Ramos (cell line): ENCODE data around the gene CFLAR.

ENCODE experiments used
- in situ Hi-C: fragments of 300-500 bp; cut with MboI; formaldehyde crosslinking; loops from one replicate; pipeline ENCODE4 v1.14.3; 2022; ENCODE audit warnings: low sequenced_read_pairs; ENCODE audit not compliant: unreplicated experiment

Gene CFLAR

GRCh38 chr2:201203916-201204654 is 88.1 kb downstream of the CFLAR start:
- in situ Hi-C loops = no loop called here

DNA sequence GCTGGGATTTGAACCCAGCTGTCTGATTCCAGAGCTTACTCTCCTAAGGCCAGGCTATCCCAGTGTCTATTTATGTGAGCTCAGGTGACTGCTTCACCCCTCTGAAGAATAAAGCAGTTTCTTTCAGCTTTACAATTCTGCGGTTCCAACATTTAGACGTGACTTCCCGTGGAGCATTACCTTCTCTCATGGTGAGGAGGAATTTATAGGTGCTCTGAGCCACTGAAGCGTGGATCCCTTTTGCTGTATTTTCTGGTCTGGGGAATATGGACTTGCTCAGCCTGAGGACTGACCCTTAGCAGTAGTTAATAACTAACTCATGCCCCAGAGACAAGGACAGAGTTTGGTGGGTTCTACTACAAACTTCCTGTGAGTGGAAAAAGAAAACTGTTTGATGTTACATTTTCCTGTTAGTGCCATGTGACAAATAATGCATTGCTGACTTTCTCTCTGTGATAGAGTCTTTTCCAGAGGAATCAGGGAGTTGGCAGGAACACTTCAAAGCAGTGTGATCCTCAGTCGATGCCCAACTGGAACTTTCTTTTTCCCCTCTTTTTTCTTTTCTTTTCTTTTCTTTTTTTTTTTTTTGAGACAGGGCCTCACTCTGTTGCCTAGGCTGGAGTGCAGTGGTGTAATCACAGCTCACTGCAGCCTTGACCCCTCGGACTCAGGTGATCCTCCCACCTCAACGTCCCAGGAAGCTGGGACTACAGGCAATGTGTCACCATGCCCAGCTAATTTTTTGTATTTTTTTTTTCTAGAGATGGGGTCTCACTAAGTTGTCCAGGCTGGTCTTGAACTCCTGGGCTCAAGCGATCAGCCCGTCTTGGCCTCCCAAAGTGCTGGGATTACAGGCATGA is 88.9 kb downstream of the CFLAR start:
- in situ Hi-C loops = no loop called here

- in situ Hi-C loops = no loop called here
Observed at GRCh38 chr2:201205515-201205849, 89.5 kb downstream of the CFLAR start.

DNA sequence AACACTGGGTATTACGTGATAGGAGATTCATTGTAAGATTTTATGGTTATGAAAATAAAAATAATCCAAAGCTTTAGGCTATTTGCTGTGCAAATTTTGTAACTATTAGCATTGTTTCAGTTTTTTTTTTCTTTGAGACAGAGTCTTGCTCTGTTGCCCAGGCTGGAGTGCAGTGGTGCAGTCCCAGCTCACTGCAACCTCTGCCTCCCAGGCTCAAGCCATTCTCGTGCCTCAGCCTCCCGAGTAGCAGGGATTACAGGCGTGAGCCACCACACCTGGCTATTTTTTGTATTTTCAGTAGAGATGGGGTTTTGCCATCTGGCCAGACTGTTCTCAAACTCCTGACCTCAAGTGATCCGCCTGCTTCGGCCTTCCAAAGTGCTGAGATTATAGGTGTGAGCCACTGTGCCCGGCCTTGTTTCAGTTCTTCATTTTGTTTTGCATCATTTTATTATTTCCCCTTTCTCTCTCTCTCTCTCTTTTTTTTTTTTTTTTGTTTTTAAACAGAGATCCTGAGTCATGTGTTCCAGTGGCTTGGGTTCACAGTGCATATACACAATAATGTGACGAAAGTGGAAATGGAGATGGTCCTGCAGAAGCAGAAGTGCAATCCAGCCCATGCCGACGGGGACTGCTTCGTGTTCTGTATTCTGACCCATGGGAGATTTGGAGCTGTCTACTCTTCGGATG is 92.7 kb downstream of the CFLAR start:
- in situ Hi-C loops = no loop called here

DNA sequence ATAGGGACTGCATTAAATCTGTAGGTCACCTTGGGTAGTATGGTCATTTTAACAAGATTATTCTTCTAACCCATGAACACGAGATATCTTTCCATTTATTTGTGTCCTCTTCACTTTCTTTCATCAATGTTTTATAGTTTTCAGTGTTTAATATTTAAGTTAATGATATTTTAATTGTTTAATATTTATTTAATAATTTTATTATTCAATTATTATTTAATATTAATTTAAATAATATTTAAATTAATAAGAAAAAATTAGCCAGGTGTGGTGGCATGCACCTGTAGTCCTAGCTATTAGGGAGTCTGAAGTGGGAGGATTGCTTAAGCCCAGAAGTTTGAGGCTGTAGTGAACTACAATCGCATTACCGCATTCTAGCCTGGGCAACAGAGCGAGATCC is 100.0 kb downstream of the CFLAR start:
- in situ Hi-C loops = no loop called here

DNA sequence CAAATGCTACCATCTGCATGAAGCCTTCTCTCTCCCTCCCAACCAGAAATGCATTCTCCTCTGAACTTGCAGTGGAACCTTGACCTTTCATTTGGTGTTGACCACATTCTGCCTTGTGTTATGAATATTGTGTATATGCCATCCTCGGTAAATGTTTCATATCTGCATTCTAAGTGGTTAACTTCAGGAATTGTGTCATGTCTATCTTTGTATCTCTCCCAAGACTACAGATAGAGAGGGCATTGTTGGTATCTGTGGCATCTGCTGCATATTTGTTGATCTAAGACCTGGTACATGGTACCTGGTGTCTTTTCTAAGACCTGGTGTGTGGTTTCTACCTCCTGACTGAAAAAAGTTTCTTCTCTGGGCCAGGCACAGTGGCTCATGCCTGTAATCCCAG is 101.0 kb downstream of the CFLAR start:
- in situ Hi-C loops = no loop called here

GRCh38 chr2:201218780-201219179 is 102.8 kb downstream of the CFLAR start:
- in situ Hi-C loops = no loop called here

DNA sequence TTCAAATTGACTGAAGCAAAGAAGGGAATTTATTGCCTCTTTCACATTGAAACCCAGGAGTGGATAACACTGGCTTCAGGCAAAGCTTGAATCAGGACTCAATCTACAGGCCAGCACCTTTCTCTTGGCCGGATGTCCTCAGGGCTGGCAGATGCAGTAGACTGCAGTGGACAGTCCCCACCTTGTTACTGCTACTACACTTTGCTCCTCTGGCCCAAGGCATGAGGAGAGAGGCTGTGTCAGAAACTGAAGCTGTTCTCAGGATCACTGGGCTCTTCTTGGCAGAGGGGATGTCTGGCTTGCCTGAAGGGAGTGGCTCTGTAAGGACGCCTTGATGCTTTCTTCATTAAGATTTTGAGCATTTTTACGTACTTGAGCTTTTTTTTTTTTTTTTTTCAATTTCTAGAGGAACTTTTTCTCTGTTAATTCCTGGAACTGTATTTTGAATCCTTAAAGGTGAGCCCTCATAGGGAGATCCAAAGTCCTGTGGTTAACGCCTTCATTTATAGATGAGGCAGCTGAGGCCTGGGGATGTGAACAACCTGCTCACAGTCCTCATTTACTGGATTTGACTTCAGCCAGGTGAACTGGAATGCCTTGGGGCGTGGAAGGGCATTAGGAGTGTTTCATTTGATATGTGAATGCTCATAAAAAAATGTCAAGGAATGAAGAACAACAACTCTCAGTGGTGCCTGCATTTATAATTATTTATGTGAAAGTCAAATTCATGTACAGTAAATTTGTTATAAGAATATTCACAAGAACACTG is 103.5 kb downstream of the CFLAR start:
- in situ Hi-C loops = no loop called here

- in situ Hi-C loops = no loop called here
Observed at GRCh38 chr2:201220102-201220570, 104.2 kb downstream of the CFLAR start.

GRCh38 chr2:201223089-201224073 is 107.4 kb downstream of the CFLAR start:
- in situ Hi-C loops = no loop called here
